Fibroblast of lung (primary cell): ENCODE data around the gene CRYBB1.

Experiments used
- CTCF ChIP-seq, 2 donors: IDR thresholded peaks in 1 of 2; conservative IDR thresholded peaks in 1 of 2; 1 replicate in 1 of 2; 2 replicates in 1 of 2; pipeline ENCODE4 v1.5.1; 2011 to 2012; ENCODE audit warnings: low read length in 2 of 2, control low read depth in 1 of 2, inconsistent platforms in 1 of 2, low read depth in 1 of 2, mild to moderate bottlenecking in 1 of 2
- EZH2 ChIP-seq: IDR thresholded peaks from 2 replicates; pipeline ENCODE4 v1.5.1; 2012; ENCODE audit warnings: low read length, control low read depth, mild to moderate bottlenecking; ENCODE audit errors: missing control alignments

GRCh38 chr22:26597480-26597879 lies 20.3 kb downstream of the CRYBB1 start:
- TF ChIP-seq CTCF (conservative IDR thresholded peaks at IDR 0.05 in 1 of 2, IDR thresholded peaks at IDR 0.05 in 1 of 2; ENCODE audit: low read depth in 1 of 2, low read length in 2 of 2) (no peak), EZH2 (no peak)
